GM11168 (cell line): Measurements from ENCODE around the gene CADM1.

ENCODE experiments used
- in situ Hi-C: fragments of 300-500 bp; cut with MboI; formaldehyde crosslinking; loops from one replicate; pipeline ENCODE4 v1.12.0; 2022; ENCODE audit warnings: low sequenced_read_pairs; ENCODE audit not compliant: unreplicated experiment

Gene CADM1

GRCh38 chr11:115300660-115301428 is 203.4 kb downstream of the CADM1 start:
- in situ Hi-C loops: no loop called here

GRCh38 chr11:115298300-115299012 is 205.8 kb downstream of the CADM1 start:
- in situ Hi-C loops: no loop called here

DNA sequence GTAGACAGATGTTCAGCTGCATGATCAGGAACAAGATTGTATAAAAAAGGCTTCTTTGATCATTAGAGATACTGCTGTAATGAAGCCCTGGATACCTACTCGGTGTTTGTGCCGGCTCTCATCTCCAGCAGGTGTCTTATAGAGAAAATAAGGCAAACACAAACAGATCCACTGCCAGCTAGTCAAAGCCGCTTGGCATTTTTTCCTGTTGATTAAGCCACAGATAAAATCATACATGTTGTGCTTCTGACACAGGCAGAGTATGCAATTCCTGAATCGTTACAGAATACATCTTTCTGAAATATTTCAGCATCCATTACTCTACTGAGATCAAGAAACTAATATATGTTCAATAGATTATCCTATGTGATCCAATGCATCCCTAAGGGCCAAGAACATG is 206.9 kb downstream of the CADM1 start:
- in situ Hi-C loops: no loop called here

- in situ Hi-C loops: no loop called here
Observed at GRCh38 chr11:115291325-115291724, 212.9 kb downstream of the CADM1 start.

GRCh38 chr11:115290893-115291292 is 213.3 kb downstream of the CADM1 start:
- in situ Hi-C loops: no loop called here

DNA sequence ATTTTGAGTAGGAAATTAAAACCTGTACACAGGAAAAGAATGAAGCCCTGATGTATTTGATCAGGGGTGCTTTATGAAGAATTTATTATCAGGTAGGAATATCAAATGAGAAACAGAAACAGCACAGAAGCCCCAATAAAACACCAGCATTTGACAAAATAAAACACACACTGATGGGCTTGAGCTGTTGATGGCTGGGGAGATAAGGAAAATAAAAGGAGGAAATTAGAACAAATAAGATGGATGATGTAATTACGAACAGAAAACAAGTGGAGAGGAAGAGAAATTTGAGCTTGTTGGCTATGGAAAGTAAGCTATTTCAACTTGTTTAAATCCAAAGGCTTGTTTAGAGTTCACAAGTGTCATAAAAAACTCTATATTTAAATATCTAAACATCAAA is 213.7 kb downstream of the CADM1 start:
- in situ Hi-C loops: no loop called here

DNA sequence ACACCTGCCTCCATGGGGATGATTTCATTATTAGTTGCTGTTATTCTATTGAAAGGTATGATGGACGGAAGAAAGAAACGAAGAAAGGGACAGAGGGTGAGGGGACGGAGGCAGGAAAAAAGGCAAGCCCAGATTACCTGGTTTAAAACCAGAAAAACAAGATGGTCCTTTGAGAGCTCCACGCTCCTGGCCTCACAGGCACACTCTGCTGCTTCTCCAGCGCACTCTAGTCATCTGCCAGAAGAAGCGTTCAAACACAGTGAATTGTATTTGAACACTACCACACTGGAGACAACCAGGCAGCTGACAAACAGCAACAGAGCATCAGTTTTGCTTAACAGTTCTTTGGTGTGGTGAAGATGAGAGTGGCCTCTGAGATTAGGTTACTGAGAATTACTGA is 216.9 kb downstream of the CADM1 start:
- in situ Hi-C loops: no loop called here

DNA sequence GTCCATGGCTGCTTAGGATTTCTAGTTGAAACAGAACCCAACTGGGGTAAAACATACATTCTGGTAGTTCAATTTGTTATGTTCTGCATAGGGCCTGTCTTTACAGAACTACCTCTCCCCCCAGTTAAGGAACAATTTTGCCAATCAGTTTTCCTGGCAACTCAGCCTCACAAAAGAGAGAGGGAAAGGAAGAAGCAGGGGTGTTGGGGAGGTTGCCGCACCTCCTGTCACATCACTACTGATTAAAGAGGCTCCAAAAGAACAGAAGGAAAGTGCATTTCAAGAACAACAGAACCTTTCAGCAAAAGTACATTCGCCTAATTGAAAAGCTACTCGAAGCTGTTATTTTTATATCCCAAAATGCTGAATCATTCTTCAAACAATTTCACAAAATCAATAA is 217.6 kb downstream of the CADM1 start:
- in situ Hi-C loops: no loop called here

DNA sequence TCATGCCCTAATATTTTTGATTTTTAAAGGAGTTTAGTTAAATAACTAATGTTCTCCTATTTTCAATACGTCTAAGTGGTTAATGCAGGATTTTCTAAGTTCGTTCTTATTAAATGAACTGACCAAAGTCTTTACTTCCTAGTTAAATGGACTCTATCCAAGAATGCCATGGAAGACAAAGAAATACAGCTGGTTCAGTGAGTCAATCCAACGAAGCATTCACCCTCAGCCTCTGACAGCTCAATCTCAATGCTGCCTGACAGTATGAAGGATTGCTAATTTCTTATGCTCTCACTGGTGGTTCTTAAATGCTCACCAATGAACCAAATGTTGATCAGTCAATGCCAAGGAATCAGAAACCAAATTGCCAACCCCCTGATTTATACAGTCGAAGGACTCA is 219.4 kb downstream of the CADM1 start:
- in situ Hi-C loops: no loop called here

DNA sequence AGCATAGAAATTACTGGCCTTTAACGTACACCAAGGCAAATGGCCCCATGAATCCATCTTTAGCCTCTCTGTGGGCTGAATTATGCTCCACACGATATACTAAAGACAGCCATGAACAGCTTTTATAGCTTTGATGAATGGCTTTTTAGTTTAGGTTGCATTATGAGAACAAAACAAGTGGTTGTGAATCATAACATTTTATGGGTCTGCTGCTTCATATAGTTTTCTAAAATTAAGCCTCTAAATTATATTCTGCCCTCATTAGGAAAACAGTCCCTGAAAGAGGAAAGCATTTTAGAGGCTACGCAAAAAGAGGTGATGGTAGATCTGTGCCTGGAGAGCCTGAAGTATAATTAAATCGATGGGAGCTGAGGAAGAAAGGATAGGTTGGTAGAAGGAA is 221.3 kb downstream of the CADM1 start:
- in situ Hi-C loops: no loop called here

GRCh38 chr11:115280775-115281174 is 223.4 kb downstream of the CADM1 start:
- in situ Hi-C loops: no loop called here

DNA sequence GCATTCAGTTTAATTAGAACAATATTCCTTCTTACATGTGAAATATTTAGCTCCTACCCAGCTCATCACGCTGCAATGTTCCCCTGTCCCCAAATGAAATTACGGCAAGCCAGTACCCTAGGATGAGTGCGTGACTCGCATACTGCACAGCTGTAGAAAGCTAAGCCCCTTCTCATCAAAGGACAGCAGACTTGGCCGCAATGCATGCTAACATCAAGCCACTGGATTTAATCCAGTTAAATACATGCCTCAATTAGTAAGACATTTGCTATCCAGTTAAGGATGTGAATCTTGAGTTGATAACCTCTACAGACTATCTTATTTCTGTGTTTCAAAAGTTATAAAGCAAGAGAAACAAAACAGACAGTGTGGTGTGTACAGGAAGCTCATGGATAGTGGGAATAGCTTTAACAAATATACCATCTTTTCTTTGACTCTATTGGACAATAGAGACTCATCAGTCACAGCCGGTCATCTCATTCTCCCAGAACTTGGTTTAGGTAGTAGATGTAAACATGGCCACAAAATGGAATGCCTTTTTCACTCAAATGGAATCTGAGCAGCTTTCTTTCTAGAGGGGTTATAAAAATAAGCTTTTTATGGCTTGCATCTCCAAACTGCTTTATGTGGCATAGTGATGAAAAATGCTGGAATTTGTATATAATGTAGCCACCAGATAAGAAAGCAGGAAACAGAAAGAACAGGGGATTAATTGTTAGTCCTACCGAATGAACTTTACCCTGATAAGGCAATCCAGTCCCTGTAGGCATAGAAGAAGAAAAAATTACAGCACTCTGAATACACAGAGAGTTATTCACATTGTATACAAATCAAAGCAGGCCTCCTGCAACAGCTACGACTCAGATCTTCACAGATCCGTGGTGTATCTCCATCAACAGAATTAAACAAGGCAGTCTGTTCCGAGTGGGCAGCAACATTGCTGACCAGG is 224.1 kb downstream of the CADM1 start:
- in situ Hi-C loops: no loop called here

- in situ Hi-C loops: no loop called here
Observed at GRCh38 chr11:115276799-115277198, 227.4 kb downstream of the CADM1 start.

- in situ Hi-C loops: no loop called here
Observed at GRCh38 chr11:115276191-115276590, 228.0 kb downstream of the CADM1 start.

DNA sequence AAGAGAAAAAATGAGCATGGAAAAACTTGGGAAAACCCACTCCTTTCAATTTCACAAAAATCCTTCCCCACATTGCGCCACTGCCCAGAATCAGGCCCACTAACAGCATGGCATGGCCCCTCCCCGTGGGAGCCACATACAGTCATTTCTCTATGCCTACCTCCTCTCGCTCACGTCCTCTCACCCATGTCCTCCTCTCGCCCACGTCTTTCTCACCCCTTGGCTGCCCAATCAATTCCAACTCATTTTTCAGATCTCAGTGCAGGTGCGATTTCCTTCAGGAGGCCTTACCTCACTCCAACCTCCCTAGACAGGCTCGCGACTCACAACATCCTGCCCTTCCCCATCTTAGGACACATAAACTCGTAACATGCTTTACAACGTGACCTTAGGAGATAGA is 229.2 kb downstream of the CADM1 start:
- in situ Hi-C loops: no loop called here

- in situ Hi-C loops: no loop called here
Observed at GRCh38 chr11:115272925-115273324, 231.3 kb downstream of the CADM1 start.

DNA sequence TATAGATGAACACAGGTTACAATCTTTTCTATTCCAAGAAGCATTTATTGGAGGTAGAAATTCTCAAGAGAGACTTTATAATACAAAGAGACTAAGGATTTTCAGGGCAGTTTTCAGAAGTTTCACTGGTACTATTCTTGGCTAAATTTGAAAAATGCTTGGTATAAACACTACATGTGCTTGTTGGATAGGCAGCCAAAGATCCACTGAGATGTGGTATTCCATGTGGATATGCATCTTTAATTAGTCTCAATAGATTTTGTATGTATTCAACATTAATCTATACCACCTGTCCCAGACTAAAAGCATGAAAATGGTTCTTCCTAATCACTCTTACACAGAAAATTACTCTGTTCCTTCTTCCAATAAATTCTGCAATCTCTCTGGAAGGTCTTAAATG is 232.6 kb downstream of the CADM1 start:
- in situ Hi-C loops: no loop called here

- in situ Hi-C loops: no loop called here
Observed at GRCh38 chr11:115269191-115269950, 234.8 kb downstream of the CADM1 start.

DNA sequence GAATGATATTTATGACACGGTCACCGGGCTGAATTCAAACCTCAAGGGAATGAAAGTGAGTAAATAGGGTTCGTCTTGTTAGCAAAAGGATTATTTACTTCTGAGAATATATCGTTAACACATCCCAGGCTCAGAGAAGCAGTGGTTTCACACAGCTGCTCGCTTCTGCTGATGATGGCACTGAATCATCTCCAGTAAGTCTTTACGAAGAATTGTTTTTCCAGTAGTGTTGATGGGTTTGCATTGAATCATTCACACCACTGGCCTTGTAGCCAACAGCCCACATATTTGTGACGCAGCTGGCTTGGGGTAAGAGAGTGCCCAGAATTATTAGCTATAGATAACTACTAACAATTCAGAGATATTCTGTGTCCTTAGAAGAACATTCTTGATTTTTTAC is 236.3 kb downstream of the CADM1 start:
- in situ Hi-C loops: no loop called here

DNA sequence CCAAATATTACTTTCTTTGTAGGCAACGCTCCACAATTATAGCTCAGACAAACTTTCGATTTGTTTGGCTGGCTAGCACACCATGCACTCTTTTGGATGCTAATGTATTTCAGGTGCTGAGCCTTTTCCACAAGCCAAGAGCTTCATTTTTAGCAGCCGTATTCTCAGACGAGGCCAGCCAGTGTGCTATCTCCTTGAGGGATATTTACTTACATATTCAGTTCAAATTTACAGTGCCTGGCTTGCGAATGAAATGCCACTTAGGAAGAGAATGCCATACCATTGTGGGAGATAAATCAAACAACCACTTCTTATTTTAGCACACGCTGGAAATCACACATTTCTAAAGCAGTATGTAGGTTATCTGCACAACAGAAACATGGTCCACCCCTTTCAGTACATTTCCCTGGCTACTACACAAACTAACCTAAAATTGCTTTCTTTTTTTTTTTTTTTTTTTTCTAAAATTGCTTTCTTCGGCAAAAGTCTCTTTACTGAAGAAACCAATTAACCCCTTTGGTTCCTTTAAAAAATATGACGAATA is 236.9 kb downstream of the CADM1 start:
- in situ Hi-C loops: no loop called here
